Left ventricle myocardium superior (tissue), 1 donor: ENCODE data around the gene UBAP2L. TPM values are rescaled to one million over a fixed set of nuclear protein-coding genes. Genes with fewer than 3 reads are reported as not detected.

Experiments used
- ATAC-seq: fragments of 200-7000 bp; cut with Tn5 transposase; one replicate; pipeline ENCODE4 v1.9.1; 2020; ENCODE audit warnings: mild to moderate bottlenecking, moderate library complexity
- DNase-seq: peaks from one replicate; pipeline ENCODE4 v3.0.0-alpha.2; 2020
- intact Hi-C: fragments of 100-400 bp; cut with micrococcal nuclease; formaldehyde crosslinking; loops from one replicate; pipeline ENCODE4 v1.11.0; 2022
- long read RNA-seq: library from polyadenylated mRNA; unstranded; transcript quantifications from one replicate; pipeline ENCODE4 v2.0.0, GENCODE V29; 2021
- total RNA-seq: library from RNA; stranded (reverse); fragmentation: NEBNext Ultra II Directional; extraction: Animal tissue kit (Norgen Biotek cat#: 25700); gene quantifications from one replicate; pipeline ENCODE4 v1.2.1, GENCODE V29; 2021
- donor health status: DM: no; HTN: yes; CAD: no; lungs with severe emphysema.

The UBAP2L gene, protein sequence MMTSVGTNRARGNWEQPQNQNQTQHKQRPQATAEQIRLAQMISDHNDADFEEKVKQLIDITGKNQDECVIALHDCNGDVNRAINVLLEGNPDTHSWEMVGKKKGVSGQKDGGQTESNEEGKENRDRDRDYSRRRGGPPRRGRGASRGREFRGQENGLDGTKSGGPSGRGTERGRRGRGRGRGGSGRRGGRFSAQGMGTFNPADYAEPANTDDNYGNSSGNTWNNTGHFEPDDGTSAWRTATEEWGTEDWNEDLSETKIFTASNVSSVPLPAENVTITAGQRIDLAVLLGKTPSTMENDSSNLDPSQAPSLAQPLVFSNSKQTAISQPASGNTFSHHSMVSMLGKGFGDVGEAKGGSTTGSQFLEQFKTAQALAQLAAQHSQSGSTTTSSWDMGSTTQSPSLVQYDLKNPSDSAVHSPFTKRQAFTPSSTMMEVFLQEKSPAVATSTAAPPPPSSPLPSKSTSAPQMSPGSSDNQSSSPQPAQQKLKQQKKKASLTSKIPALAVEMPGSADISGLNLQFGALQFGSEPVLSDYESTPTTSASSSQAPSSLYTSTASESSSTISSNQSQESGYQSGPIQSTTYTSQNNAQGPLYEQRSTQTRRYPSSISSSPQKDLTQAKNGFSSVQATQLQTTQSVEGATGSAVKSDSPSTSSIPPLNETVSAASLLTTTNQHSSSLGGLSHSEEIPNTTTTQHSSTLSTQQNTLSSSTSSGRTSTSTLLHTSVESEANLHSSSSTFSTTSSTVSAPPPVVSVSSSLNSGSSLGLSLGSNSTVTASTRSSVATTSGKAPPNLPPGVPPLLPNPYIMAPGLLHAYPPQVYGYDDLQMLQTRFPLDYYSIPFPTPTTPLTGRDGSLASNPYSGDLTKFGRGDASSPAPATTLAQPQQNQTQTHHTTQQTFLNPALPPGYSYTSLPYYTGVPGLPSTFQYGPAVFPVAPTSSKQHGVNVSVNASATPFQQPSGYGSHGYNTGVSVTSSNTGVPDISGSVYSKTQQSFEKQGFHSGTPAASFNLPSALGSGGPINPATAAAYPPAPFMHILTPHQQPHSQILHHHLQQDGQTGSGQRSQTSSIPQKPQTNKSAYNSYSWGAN
- total RNA-seq: 95.6 TPM
- long read RNA-seq, partial matches to known transcripts: 8 of 12 reads
- long read RNA-seq, other reads (novel, unspliced or antisense): 4 of 12 reads

DNA sequence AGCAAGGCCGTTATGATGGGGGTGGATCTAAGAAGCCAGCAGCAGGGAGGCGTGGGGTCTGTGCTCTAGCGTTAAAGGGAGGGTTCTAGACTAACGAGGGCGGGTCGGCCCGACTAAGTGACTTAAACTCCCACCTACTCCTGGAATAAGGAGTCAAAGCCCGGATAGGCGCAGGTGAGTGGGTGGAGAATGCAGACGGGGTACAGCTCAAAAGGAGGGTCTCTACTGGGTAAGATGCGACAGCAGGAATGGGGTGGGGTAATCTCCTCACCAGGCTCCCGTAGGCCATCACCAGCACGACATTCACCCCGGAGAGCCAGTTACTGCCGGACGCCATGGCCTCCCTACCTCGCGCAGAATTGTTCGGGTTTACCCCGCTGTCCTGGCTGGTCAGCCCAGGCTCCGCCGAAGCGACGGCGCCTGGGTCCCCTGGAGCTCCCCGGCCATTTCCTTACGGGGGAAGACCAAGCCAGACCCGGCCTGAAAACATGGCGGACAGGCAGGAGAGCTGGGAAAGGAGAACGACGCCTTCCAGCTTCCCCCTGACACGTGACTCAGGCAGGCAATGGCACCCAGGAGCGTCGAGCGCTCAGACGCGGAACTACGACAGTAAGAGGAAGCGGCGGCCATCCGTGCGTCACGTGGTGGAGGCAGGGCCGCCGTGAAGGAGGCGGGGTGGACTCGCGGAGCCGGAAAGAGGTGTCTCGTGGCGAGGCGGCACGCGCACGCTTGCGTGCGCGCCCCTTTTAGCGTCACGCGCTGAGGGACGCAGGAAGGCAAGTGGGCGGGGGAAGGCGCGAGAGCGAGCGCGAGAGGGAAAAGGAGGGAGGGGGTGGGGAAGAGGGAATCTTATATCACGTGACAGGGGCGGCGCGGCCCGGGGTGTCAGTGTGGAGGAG is at the start of gene UBAP2L:
TSS of gene UBAP2L (plus strand) at position 885 of the 899 bp plus-strand sequence. CDS start 4,169 bp downstream, outside the sequence.
- DNase-seq (peak; percentile 100), ATAC-seq (peak; percentile 96)
- intact Hi-C loops: no loop called here

DNA sequence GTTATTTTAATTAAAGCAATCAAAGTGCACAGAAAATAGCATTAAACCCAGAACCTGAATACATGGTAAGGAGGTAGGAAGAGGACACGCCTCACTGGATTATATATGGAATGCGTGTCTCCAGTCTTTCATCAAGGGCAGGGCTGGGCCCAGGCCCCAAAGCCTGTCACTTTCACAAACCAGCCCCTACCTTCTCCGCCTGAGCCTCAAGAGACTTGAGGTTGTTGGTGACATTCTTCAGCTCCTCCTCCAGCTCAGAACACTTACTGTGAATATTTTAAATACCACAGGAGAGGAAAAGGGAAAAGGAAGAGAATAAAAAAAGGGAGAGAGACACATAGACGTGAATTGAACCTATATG is 49.6 kb upstream of the UBAP2L start:
- intact Hi-C loops: no loop called here
- ATAC-seq: no peak
- no peak for DNase-seq

DNA sequence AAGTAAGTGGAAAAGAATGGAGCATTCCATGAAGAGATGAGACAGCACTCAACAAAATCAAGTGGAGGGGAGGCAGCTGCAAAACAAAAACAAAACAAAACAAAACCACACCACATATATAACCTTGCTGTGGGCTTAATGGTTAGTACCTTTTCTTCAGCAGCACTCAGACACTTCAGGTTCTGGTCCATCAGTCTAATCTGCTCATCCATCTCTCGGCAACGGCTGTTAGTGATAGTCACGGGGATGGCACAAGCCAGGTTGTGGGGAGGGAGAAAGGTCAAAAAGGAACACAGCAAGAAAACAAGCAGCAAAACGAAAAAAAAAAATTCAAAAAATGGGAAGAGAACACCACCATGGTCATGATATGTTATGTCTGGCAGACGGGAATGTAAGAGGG is 48.9 kb upstream of the UBAP2L start:
- no peak for ATAC-seq
- DNase-seq: no peak
- intact Hi-C loops: no loop called here

DNA sequence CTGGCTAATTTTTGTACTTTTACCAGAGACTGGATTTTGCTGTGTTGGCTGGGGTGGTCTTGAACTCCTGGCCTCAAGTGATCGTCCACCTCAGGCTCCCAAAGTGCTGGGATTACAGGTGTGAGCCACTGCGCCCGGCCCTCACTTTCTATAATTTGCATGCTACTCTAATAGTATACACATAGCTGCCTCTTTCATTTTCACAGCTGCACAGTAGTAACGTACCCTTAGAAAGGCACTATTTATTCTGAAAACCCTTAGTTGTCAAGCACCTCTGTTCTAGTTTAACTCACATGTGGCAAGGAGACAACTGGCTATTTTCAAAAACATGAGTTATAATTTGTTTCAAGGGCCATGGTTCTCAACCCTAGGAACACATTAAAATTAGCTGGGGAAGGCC is 46.1 kb upstream of the UBAP2L start:
- ATAC-seq (no peak), DNase-seq (no peak)
- intact Hi-C loops: no loop called here

DNA sequence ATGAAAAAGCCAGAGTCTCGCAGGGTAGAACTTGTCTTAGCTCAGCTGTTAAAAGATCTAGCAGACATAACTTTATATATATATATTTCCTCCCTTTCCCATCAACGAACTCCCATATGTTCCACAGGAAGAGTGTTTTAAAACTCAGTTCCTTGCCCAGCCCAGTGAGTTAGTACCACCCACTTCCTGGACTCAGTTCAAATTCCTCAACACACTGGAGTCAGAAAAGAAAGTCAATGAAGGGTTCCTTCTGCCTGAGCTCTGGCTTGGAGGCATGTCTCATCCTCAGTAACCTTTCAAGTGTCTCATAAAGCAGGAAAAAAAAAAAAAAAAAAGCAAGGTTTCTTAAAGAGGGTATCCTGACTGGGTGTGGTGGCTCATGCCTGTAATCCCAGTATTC is 44.4 kb upstream of the UBAP2L start:
- intact Hi-C loops: no loop called here
- ATAC-seq: peak; percentile 63
- DNase-seq: no peak

DNA sequence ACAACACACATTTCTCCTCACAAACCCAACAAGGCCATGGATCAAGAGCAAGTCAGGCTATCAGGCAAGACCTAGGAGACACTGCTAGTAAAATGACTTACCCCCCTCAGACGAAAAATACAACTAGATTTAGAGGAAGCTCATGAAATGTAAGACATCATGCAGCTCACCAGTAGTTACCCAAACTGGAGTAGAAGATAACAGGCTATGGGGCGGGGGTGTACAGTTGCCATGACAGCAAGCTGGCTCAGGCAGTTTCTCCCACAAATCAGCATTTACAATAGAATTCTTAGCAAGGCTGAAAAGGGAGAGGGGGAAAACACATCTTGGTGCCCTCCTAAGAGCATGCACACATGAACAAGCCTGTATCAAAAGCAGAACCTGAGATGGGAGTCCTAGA is 42.7 kb upstream of the UBAP2L start:
- ATAC-seq: no peak
- DNase-seq: no peak
- intact Hi-C loops: no loop called here

DNA sequence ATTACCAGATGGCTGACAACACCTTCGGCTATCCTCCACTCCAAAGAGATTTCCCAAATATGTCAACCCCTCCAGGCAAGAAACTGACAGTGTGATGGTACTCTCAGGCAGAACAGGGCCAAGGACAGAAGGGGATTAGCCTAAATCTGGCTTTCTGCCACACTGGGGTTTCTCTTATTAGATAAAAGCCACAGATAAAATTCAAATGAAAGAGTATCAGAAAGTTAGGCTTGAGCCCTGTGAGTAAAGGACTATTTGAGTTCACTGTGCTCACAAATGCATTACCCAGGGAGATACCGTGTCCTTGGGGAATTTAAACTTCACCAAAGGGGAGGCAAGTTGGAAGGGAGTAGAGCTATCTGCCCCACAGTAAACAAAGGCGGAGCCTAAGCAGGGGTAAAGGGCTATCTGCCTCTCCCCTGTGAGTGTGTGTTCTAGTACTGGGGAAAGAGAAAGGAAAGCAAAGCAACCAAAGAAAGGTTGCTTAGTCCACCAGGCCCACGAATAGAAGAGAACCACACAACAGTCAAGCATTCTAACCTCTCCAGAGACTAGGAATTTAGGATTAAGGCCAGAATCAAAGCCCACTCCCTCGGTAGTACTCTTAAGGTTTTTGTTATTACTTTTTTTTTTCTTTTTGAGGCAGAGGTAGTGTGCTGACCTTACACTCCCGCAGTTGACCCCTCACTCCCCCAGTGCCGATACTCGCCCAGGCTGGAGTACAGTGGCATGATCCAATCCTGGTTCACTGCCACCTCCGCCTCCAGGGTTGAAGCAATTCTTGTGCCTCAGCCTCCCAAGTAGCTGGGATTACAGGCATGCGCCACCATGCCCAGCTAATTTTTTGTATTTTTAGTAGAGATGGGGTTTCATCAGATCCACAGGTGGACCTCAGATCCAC is 41.6 kb upstream of the UBAP2L start:
- intact Hi-C loops: no loop called here
- ATAC-seq (no peak), DNase-seq (no peak)

DNA sequence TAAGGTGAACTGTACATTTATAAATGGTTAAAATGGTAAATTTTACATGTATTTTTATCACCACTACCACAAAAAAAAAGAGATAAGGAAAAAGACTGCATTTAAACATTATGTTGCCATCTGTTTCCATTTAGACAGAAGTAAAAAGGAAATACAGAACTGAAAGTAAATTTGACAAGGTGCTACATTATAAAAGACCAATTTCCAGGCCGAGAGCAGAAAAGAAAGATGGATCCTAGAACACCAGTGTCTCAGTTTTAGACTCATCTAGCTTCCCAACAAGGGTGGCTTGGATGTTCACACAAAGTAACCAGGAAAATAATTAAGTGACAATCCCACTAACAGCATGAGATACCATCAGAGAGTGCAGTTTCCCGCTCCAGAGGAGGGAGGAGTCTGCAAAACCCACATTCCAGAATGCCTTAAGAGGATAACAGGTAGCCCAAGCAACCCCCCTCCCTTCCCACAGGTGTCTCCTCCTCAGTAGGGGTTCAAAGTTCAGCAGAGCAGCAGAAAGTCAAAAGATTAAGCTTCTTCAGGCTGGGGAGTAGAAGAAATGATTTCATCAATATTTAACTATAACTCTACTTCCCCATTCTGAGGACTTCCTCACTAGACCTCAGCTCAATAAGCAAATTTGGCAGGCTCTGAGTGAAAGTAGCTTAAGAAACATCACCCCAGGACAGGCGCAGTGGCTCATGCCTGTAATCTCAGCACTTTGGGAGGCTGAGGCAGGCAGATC is 40.6 kb upstream of the UBAP2L start:
- DNase-seq (peak; percentile 39), ATAC-seq (no peak)
- intact Hi-C loops: loop anchor here (10.0 kb wide), 1 partner anchor 185 kb away; the partner anchor contains the start of gene RPS27

DNA sequence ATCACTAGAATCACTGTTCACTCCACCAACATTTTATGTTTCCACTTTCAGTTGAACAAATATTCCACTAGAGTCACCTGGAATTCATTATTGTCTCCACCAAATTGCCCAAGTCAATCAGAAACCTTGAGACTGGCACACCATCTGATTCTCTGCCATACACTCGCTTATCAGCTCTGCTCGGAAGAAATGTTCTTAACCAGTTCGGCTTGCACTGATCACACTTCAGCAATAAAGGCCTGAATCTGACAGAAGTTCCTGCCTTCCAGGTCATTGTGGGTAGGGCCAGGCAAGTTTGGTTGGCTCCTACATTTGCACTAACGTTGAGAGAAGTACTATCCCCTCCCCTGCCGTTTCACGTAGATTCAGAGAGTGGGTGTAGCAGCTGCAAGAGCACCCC is 38.8 kb upstream of the UBAP2L start:
- intact Hi-C loops: loop anchor here (10.0 kb wide), 1 partner anchor 187 kb away; the partner anchor contains the start of gene RPS27
- ATAC-seq: no peak

DNA sequence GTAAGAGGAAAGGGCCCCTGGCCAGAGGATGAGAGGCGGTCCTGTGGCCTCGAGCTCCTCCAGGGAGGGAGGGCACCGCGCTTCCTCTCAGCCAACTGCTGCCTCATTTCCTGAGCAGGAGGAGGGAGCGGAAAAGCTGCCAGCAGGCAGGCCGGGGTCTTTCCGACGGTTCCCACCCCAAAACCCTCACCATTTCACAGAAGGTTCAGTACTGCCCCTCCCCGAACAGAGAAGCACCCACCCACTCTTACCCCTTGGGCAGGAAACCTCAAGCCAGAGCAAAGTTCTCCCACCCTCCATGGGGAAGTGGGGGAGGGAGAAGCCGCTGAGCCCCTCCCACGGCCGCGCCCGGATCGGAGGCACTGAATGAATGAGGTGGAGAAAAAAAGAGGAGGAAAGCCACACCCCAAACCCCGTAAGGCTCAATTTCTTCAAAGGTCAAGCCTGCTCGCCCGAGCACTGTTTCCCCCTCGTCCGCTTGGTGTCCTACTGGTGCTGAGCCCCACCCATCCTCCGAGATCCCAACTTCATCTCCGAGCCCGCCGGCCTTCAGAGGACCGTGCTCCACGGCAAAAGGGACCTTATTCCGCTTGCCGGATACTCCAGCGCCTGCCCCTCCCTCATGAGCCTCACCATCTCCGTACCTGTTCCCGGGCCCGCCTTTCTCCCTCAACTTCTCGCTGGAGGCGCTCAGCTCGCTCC is 38.3 kb upstream of the UBAP2L start:
- intact Hi-C loops: loop anchor here (10.0 kb wide), 1 partner anchor 188 kb away; the partner anchor contains the start of gene RPS27
- DNase-seq (peak; percentile 78), ATAC-seq (peak; percentile 66)

More for the DNA sequence above, 38.8 kb upstream of the UBAP2L start:
- no peak for DNase-seq

DNA sequence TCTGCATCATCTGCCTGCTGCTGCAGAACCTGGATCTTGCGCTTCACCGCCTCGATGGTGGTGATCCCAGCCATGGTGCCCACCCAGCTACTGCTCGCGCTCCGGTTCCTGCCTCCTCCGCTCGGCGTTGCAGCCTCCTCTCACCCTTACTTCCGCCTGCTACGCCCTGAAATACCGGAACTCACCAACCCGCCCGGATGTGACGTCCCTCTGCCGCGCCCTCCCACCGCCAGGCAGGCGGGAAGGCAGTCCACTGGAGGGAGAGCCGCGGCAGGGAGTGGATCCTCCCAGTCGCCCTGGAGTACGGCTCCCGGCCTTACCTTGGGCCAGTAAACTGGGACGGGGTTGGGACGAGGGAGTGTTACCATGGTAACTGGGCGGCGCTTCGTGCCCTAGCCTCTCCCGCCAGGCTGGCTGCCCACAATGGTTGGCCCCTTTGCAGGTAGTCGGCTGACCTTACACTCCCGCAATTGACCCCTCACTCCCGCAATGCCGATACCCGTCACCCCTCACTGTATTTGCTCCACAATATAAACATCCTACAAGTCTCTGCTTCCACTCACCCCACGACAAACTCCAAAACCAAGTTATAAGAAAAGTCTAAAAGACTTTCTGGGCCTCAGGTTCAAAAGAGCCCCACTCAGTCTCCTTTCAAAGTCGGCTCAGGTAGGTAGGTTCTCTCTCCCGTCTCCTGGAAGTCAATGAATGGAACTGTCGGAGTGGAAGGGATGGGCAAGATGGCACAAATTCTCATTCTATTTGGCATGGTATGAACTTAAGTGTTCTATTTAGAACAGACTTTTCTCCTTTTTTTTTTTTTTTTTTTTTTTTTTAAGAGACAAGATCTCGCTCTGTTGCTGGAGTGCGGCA is 37.5 kb upstream of the UBAP2L start:
- DNase-seq (peak; percentile 96), ATAC-seq (peak; percentile 97)
- intact Hi-C loops: loop anchor here (10.0 kb wide), 1 partner anchor 188 kb away; the partner anchor contains the start of gene RPS27

DNA sequence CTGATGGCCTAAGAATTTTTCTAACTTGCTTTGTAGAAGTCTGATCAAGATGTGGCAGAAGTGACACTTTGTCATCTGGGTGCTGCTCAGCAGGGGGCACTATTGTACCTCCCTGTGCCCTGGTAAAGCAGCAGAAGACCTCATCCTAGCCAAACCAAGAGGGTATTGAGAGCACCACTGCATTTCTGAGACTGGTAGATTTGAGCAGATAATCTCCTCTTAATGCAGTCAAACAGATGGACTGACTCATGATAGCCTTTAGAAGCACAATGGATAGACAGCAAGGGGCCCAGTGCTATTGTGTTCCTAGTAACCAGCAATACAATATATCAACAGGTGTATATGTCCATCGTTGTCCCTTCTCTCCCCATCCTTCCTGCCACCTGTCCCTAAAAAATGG is 34.6 kb upstream of the UBAP2L start:
- DNase-seq (peak; percentile 49), ATAC-seq (no peak)
- intact Hi-C loops: loop anchor here (10.0 kb wide), 1 partner anchor 191 kb away; the partner anchor contains the start of gene RPS27

DNA sequence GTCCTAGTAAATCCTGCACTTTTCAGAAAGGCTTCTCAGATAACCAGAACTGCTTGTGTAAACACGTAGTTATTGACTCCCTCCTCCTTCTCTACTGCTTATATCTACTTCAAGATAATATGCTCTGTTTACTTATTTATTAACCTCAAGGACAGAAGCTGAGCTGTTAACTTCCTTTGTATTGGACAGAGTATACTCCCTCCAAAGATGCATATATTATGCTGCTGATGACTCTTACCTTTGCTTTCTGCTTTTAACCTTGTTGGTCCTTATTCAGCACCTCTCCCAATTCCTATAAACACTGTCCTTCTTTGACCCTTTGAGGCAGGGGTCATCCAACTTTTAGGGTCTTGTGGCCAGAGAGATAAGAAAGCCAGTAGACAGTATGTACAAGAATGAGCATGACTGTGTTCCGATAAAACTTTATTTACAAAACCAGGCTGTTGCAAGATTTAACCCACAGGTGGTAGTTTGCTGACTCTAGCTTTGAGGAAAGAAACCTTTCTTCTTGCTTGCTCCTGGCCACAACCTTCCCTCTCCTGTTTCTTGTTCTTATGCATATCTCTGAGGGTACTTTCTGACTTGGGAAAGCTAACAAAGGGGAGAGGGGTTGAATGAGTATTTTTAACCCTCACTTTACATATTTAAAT is 33.8 kb upstream of the UBAP2L start:
- DNase-seq (no peak), ATAC-seq (no peak)
- intact Hi-C loops: loop anchor here (10.0 kb wide), 1 partner anchor 192 kb away; the partner anchor contains the start of gene RPS27

DNA sequence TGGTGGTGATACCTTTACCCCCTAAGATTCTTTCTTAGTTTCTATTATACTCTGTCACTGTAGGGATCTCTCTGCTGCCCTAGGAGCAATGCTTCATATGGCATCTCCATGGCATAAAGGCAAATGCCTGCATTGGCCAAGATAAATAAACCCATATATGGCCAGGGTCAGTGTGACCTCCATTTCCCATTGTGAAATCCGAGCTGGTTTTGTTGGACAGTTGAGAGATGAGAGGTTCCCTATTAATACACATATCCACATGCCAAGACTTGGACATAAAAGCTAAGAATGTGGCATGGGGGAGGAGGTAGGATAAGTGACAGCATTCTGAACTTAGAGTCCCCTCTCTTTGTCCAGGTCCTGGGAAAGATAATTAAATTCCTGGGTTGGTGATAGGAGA is 30.2 kb upstream of the UBAP2L start:
- DNase-seq (no peak), ATAC-seq (peak; percentile 50)
- intact Hi-C loops: no loop called here
